ENCODE measurements around the gene PDGFRA. TPM values are rescaled to one million over a fixed set of nuclear protein-coding genes. Genes with fewer than 3 reads are reported as not detected.
"Not testable (repeated sequence)": the region's sequence is repeated elsewhere in the genome, so short reads cannot be mapped to it uniquely, and the experiment has no call there.

Gene PDGFRA
- total RNA-seq, 2 donors from 2014 or later = 30.8 to 45.2 TPM

DNA sequence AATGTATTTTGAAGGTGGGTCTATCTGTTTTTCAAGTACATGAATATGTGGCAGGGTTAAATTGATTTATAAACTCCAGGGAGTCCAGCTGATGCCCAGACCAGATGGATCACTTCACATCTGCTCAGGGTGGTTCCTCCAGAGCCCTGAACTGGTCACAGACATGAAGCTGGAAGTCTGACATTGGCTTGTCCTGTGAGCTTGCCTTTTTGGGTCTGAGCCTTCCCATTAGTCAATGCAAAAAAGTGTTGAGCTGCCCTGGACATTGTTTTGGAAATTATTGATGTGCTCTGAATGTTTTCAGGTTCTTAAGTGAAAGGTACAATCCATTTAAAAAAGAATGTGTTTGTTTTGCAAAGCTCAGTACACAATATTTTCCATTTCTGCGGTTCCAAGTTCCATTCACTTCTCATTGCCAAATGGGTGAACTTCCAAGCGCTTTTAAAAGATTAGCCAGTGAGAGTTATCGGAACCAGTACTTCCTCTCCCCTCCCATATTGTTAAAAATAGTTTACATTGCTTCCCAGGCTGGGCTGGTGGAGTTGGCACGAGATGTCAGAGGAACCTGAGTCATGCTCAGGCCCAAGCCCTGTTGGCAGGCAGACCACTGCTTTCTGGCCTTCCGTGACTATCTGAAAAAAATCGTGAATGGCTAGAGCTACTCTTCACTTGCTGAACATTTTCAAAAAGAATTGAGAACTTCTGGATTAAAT, 52.1 kb downstream of the PDGFRA start:
- ATAC-seq (no peak), DNase-seq (peak; percentile 12 to 48)
- intact Hi-C loops (cut with DNase I, micrococcal nuclease) = no loop called here

DNA sequence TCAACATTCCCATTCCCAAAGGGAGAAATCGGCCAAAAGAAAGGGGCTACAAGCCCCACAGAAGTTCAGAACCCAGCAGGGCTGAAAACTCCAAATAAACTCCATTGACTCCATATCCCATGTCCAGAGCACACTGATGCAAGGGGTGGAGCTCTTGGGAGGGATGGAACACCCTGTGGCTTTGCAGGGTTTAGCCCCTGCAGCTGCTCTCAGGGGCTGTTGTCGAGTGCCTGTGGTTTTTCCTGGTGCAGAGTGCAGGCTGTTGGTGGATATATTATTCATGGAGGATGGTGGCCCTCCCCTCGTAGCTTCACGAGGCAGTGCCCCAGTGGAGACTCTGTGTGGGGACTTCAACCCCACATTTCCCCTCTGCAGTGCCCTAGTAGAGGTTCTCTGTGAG, 53.7 kb downstream of the PDGFRA start:
- ATAC-seq = no peak
- intact Hi-C loops (cut with DNase I, micrococcal nuclease) = no loop called here
- DNase-seq = no peak

GRCh38 chr4:54289316-54289715, 60.2 kb downstream of the PDGFRA start:
- DNase-seq (no peak), ATAC-seq (no peak)
- intact Hi-C loops (cut with DNase I, micrococcal nuclease) = no loop called here

GRCh38 chr4:54290980-54291379, 61.9 kb downstream of the PDGFRA start:
- ATAC-seq (no peak), DNase-seq (no peak)
- intact Hi-C loops (cut with DNase I, micrococcal nuclease) = no loop called here

DNA sequence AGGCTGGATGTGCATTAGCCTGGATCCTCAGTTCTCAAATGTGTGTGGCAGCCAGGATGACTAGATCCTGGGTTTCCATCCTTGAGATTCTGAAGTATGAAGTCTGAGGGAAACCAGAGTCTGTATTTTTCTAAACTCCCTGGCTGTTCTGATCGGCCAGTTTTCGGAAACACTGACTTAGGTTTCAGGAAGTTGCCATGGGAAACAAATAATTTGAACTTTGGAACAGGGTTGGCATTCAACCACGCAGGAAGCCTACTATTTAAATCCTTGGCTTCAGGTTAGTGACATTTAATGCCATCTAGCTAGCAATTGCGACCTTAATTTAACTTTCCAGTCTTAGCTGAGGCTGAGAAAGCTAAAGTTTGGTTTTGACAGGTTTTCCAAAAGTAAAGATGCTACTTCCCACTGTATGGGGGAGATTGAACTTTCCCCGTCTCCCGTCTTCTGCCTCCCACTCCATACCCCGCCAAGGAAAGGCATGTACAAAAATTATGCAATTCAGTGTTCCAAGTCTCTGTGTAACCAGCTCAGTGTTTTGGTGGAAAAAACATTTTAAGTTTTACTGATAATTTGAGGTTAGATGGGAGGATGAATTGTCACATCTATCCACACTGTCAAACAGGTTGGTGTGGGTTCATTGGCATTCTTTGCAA, 67.6 kb downstream of the PDGFRA start:
- ATAC-seq (no peak), DNase-seq (no peak)
- intact Hi-C loops (cut with DNase I, micrococcal nuclease) = no loop called here

- DNase-seq = no peak
- intact Hi-C loops (cut with DNase I, micrococcal nuclease) = no loop called here
- no peak for ATAC-seq
Measured at GRCh38 chr4:54308110-54308509, 79.0 kb downstream of the PDGFRA start.

DNA sequence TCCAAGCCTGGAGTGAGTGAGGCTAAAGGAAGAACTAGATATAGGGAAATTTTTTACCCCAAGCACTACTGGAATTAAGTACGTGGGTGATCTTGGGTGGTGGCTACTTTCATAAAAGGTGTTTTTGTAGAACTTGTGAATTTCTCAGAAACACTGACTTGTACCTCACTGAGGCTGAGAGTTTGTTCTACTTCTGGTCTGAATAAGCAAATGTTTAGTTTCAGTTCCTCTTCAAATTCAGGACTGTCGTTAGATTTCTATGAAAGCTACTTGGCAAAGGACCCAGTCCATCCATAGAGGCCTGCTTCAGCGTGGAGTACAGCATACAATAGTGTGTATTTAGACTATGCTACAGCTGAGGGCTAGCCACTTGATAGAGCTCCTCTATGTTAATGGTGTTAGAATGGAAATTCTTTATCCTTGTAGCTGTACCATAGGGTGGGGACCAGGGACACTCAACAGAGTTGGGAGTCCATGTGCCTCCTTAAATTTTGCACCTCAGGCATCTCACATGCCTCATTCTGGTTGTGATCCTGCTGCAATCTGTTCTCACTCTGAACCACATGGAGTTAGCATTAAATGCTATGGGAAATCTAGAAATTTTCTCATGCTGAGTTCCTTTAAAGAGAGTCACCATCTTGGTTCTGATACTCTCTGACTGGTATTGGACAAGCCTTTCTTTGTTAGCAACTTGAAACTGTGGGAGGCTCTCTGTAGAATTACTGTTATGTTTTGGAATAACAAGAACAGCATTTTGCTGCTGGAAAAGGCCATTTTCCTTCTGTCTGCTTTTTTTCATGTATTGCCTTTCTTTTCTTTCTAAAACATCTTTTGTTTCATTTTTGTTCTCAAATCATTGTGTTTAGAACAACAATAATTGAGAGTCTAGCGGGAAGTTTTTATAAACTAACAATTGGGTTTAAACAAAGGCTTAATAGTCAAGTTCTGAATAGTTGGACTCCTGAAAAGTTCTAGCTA, 86.8 kb downstream of the PDGFRA start:
- intact Hi-C loops (cut with DNase I, micrococcal nuclease) = no loop called here
- ATAC-seq (no peak), DNase-seq (no peak)

- intact Hi-C loops (cut with DNase I, micrococcal nuclease) = no loop called here
- DNase-seq = no peak
- ATAC-seq = no peak
Measured at GRCh38 chr4:54317690-54318089, 88.6 kb downstream of the PDGFRA start.

DNA sequence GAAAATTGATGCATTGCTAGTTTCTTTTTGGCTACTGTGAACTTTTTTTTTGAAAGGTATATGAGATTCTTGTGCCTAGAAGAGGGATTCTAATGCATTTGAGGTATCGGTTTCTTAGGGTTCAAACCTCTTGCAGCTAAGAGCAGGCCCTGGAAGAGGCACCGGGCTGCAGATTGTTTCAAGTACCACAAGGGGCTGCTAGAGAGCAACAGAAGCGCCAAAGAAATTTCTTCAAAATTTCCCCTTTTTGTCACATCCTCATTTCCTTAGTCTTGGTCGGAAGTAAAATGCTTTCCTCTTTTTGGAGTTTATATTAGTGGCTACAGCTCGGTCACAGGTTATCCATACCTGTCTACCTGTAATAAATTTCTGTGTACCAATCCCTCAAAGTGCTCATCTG, 89.8 kb downstream of the PDGFRA start:
- DNase-seq (peak in 1 of 2 donors; percentile 11), ATAC-seq (no peak)
- intact Hi-C loops (cut with DNase I, micrococcal nuclease) = no loop called here

DNA sequence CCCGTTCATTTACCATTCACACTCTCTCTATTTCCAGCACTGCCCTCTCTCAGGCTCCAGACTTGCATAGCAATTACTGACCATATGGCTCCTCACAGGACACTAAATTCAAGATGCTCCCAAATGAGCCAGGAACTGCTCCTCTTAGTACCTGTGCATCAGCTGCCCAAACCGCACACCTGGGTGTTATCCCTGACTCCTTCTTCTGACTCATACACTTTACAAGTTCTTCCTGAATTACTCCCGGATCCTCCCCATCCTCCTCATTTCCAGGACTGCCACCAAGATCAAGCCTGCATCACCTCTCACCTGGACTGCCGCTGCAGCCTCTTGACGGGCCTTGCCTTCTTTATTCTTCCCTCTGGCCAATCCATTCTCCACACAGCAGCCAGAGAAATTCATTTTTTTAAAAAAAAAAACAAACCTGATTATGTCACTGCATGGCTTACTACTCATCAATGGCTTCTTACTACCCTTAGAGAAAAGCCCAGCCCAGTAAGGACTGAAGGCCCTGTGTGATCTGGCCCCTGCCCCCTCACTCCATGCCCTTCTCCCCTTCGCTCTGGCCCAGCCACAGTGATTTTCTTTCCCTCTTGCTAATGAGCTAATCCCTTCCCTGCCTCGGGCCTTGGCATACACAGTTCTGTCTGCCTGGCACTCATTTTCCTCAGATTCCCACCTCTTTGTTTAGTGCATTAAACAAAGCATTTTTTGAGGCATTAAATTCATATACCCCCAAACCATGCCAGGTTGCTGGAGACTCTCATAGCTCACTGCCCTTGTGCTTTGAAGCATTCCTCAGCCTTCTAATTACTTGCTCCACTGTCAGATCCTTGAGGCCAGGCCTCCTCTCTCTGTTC, 92.0 kb downstream of the PDGFRA start:
- intact Hi-C loops (cut with DNase I, micrococcal nuclease) = loop anchor here in 1 of 2 donors (5.0 kb wide), 1 partner anchor 121 kb away; no protein-coding TSS in a partner anchor
- no peak for ATAC-seq
- DNase-seq = no peak

GRCh38 chr4:54322818-54323417, 93.8 kb downstream of the PDGFRA start:
- peak; percentile 30 to 69 for DNase-seq
- intact Hi-C loops (cut with DNase I, micrococcal nuclease) = loop anchor here in 1 of 2 donors (5.0 kb wide), 1 partner anchor 119 kb away; no protein-coding TSS in a partner anchor
- ATAC-seq = peak; percentile 80

DNA sequence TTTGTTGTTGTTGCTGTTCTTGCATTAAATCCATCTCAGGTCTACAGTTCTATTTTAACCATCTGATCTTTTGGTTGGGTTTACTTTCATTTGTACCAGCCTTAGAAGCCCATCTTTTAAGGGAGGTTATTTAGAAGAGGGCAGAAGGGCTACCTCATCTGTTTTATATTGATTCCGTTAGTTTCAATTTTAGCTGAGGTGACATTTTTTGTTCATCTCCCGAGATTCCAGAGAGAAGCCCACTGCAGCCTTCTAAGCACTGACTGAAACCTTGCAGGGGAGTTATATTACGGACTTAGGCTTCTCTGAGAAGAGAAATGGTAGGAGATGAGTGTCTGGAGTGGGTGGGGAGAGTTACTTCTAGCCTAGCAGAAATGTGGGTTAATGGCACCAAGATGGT, 101.8 kb downstream of the PDGFRA start:
- DNase-seq (no peak), ATAC-seq (no peak)
- intact Hi-C loops (cut with DNase I, micrococcal nuclease) = no loop called here

DNA sequence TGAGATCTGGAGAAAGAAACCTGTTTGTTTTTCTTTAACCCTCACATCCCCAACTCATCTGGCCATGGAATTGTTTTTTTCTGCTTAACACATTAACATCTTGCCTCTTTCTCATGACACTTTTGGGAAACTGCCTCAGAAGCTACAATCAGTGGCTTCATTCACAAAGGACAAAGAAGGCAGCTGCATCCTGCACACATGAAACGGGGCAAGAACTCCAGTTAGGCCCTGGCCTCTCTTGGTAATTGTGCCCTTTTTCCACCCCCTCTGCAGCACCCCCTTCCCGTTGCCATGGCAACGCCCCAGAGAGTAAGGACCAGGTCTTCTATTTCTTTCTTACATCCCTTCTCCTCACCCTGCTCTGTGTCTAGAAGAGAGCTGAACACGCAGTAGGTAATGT, 103.4 kb downstream of the PDGFRA start:
- ATAC-seq (no peak), DNase-seq (no peak)
- intact Hi-C loops (cut with DNase I, micrococcal nuclease) = no loop called here

DNA sequence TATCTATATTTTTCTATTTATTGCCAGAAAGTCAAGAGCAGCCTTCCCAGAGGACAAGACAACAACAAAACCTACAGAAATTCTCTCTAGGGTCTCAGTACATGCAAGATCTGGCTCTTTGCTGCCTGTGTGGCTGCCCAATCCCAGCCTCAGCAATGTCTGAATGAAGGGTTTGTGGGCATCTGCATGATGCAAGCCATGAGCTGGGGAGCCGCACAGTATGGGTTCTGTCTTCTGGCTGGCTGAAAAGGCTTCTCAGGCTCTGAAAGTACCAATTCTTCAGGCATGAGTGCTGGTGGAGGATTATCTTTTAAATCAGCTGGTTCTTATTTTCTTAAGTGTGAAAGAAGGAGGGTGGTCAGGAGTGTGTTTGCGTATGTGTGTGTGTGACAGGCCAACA, 104.6 kb downstream of the PDGFRA start:
- intact Hi-C loops (cut with DNase I, micrococcal nuclease) = no loop called here
- ATAC-seq = no peak
- no peak for DNase-seq

DNA sequence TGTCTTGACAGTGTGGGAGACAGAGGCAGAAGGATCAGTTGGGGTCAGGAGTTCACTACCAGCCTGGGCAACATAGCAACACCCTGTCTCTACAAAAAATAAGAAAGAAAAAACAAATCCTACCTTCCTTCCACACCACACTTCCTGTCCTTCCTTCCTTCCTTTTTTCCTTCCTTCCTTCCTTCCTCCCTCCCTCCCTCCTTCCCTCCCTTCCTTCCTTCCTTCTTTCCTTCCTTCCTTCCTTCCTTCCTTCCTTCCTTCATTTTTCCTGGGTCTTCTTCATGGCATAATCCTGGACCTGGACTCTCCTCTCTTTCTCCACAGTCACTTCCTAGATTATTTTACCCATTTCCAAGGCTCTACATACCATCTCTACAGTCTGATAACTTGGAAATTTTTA, 105.7 kb downstream of the PDGFRA start:
- intact Hi-C loops (cut with DNase I, micrococcal nuclease); DNase-seq; ATAC-seq: not testable (repeated sequence)

DNA sequence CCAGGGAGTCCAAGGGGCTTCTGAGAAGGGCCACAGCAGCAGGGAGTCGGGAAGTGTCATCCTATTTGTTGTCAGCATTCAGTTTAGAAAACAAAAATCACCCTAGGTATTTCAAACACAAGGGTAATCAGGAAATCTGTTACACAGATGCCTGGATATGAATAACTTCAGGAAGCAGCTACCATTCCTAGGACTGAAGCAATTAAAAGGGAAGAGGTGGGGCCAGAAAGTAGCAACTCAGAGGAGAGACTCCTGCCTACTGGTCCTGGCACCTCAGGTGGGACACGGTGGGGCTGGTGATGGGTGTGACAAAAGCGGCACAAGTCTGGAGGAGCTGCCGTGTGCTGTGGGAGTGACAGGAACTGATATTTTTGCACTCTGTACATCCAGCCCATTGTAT, 107.9 kb downstream of the PDGFRA start:
- DNase-seq (no peak), ATAC-seq (no peak)
- intact Hi-C loops (cut with DNase I, micrococcal nuclease) = no loop called here

DNA sequence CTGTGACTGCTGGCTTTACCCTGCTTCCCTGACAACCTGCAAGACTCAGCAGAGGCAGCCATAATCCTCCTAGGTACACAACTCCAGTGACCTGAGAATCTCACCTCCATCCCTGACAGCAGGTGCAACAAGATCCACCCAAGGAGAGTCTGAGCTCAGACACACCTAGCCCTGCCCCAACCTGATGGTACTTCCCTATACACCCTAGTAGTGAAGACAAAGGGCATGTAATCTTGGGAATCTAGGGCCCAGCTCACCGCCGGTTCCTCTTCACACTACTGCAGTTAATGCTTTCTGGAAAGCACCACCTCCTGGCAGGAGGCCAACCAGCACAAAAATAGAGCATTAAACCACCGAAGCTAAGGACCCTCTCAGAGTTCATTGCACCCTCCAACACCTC, 113.0 kb downstream of the PDGFRA start:
- DNase-seq; ATAC-seq; intact Hi-C loops (cut with DNase I, micrococcal nuclease): not testable (repeated sequence)

Data from left colon (tissue), 2 donors.